Neural crest cell (in vitro differentiated cells): ENCODE results near the gene LCOR. TPM values are rescaled to one million over a fixed set of nuclear protein-coding genes. Genes with fewer than 3 reads are reported as not detected.

Experiments used
- DNase-seq: peaks from one replicate; pipeline ENCODE4 v3.0.0; 2021; ENCODE audit warnings: low read depth, mixed read lengths, low spot score
- H3K27ac Mint-ChIP-seq: one replicate; pipeline ENCODE4 v1.8.0; 2021; ENCODE audit warnings: mild to moderate bottlenecking, mixed read lengths; ENCODE audit not compliant: unreplicated experiment
- H3K27me3 Mint-ChIP-seq: 2 replicates; pipeline ENCODE4 v1.8.0; 2021; ENCODE audit warnings: low read depth, mild to moderate bottlenecking, mixed read lengths
- H3K36me3 Mint-ChIP-seq: 2 replicates; pipeline ENCODE4 v1.8.0; 2021; ENCODE audit warnings: low read depth, mild to moderate bottlenecking, mixed read lengths
- H3K4me1 Mint-ChIP-seq: 2 replicates; pipeline ENCODE4 v1.8.0; 2021; ENCODE audit warnings: mixed read lengths
- H3K4me3 Mint-ChIP-seq: one replicate; pipeline ENCODE4 v1.8.0; 2021; ENCODE audit warnings: mild to moderate bottlenecking, mixed read lengths
- H3K9me3 Mint-ChIP-seq: 2 replicates; pipeline ENCODE4 v1.8.0; 2021; ENCODE audit warnings: mixed read lengths
- total RNA-seq: library from RNA; stranded (reverse); gene quantifications from 2 replicates; pipeline ENCODE4 v1.2.1, GENCODE V29; 2021
- TF ChIP-seq, protein P1 (sequence below): fragments of 200-600 bp; sonication (generic); conservative IDR thresholded peaks from 2 replicates; pipeline ENCODE4 v1.5.0; 2021; ENCODE audit warnings: antibody characterized with exemption, mild to moderate bottlenecking

LCOR gene
- total RNA-seq, 1 donor from 2014 or later: 54.4 TPM

DNA sequence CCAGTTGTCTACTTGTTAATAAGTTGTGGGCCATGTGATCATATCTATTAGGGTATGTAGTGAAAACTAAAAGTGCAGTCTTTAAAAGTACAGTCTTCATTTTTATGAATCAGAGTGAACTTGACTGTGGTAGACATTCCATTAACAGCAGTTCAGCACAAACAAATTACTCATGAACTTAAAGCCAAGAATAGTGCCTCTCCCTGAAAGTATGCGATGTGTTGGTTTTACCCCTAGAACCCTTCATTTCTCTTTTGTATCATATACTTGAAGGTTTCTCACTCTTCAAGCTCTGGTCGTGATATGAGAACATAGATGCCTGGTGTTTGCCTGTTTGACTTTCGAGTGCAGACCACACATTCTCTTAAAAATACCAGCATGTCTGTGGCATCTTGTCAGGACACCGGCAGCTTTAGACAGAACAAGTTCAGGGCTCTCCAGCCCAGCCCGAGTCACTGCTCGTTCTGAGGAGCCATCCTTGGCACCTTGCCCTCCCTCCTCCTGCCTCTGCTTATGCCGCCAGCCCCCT is 159.3 kb downstream of the LCOR start:
- DNase-seq: no peak
- Mint-ChIP-seq H3K9me3 (no peaks in the 10 kb centered on the region), H3K27ac (no peak overlapping the region), H3K4me1 (no peaks in the 10 kb centered on the region), H3K36me3 (no peaks in the 10 kb centered on the region), H3K4me3 (no peak overlapping the region), H3K27me3 (no peaks in the 10 kb centered on the region)
- TF ChIP-seq, protein P1, sequence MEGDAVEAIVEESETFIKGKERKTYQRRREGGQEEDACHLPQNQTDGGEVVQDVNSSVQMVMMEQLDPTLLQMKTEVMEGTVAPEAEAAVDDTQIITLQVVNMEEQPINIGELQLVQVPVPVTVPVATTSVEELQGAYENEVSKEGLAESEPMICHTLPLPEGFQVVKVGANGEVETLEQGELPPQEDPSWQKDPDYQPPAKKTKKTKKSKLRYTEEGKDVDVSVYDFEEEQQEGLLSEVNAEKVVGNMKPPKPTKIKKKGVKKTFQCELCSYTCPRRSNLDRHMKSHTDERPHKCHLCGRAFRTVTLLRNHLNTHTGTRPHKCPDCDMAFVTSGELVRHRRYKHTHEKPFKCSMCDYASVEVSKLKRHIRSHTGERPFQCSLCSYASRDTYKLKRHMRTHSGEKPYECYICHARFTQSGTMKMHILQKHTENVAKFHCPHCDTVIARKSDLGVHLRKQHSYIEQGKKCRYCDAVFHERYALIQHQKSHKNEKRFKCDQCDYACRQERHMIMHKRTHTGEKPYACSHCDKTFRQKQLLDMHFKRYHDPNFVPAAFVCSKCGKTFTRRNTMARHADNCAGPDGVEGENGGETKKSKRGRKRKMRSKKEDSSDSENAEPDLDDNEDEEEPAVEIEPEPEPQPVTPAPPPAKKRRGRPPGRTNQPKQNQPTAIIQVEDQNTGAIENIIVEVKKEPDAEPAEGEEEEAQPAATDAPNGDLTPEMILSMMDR: no peak

DNA sequence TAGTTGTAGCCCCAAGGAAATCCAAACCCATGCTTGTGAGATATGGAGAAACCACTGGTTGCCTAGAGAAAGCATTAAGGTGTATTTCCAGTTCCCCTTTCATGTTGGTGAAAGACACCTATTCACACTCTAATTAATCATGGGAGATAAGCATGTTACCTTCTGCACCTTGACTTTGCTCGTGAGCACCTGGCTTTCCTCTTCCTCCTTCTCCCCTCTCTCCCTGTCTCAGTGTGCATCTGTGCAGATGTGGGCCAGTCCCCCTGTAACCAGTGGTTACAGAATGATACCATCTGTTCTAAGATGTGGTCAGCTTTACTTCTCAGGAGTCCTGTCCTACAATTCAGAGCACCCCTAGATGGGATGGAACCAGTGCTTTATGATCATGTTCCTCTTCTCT is 160.6 kb downstream of the LCOR start:
- Mint-ChIP-seq H3K36me3 (no peaks in the 10 kb centered on the region), H3K27me3 (no peaks in the 10 kb centered on the region), H3K27ac (no peak overlapping the region), H3K9me3 (no peaks in the 10 kb centered on the region), H3K4me3 (no peak overlapping the region), H3K4me1 (no peaks in the 10 kb centered on the region)
- DNase-seq: no peak
- TF ChIP-seq, protein P1: no peak

DNA sequence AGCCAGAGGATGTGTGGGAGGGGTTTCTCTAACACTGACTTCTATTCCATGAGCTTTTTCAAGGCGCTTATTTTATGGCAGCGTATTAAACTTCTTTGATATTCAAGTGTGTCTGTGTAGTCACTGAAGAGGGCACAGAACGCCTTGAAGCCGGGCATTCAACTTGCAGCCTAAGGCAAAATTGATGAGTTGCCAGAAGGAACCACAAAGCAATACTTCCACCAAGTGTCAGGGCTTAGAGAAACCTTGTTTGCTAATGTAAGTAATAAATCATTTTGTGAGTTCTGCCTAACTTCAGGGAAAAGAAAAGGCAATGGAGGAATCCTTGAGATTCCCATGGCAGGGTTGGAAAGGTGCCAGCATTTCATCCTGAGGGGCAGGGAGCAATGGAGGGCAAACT is 163.8 kb downstream of the LCOR start:
- TF ChIP-seq, protein P1: no peak
- Mint-ChIP-seq H3K4me3 (no peak overlapping the region), H3K36me3 (no peaks in the 10 kb centered on the region), H3K4me1 (no peaks in the 10 kb centered on the region), H3K9me3 (no peaks in the 10 kb centered on the region), H3K27ac (no peak overlapping the region), H3K27me3 (no peaks in the 10 kb centered on the region)
- no peak for DNase-seq

DNA sequence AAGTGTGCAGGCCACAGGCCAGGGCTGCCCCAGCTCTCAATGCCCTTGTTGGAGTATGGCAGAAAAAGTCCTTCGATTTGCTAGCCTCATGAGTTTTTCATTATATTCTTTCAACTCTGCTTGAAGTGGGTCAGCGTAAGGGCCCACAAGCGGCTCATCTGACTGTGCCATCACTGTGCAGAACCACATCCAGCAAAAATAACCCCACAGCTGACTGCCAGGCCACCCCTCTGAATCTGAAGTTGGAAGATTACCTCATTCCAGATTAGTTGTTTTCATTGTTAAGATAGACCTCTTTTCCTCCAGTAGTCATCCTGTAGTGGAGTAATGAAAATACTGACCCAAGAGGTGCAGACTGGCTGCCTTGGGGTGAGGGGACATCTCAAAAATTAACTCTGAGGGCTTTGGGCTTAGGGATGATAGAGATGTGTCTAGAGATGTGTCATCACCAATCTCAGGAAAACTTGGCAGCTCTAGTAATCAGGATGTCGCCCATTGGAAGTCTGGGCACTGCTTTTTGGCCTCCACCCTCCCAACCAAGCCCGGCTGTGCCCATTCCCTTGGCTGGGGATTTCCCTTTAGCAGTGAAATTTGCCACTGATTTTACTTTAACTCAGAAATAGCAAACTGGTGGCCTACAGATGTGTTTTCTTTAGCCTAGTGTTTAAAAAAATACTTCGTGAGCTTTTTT is 164.3 kb downstream of the LCOR start:
- no peak for DNase-seq
- H3K4me3 Mint-ChIP-seq: no peak overlapping the region
- TF ChIP-seq, protein P1: no peak
- H3K4me1 Mint-ChIP-seq: no peaks in the 10 kb centered on the region
- H3K27ac Mint-ChIP-seq: no peak overlapping the region
- H3K27me3 Mint-ChIP-seq: no peaks in the 10 kb centered on the region
- no peaks in the 10 kb centered on the region for H3K9me3 Mint-ChIP-seq
- no peaks in the 10 kb centered on the region for H3K36me3 Mint-ChIP-seq

DNA sequence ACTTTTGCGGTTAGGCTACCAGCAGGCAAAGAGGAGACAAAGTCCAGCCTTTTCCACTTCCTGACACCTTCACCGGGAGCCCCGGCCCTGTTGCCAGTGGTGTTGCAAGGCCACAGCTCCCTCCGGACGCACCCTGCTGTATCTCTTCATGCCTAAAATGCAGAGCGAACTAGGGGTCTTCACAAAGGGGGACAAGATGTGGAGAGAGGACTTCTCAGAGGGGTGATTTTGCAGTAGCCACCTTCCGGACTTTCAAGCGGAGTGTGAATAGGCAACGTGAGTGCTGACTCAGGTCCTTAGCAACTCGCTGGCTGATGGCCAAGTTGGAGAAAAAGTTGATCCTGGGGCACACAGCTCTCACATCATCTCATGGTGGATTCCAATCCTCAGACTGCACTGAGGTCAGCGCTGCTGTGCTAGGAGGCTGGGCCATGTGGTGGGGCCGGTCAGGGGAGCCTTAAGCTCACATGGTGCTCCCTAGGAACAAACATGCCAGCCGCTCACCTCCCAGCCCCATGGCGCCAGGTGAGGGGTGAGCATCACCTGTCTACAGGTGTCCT is 166.3 kb downstream of the LCOR start:
- Mint-ChIP-seq H3K9me3 (no peaks in the 10 kb centered on the region), H3K27ac (no peak overlapping the region), H3K4me3 (no peak overlapping the region), H3K4me1 (no peaks in the 10 kb centered on the region), H3K27me3 (no peaks in the 10 kb centered on the region), H3K36me3 (no peaks in the 10 kb centered on the region)
- DNase-seq: no peak
- TF ChIP-seq, protein P1: no peak
